SHP77 (cell line): ENCODE measurements around the gene LIPI.
"Not testable (repeated sequence)": the region's sequence is repeated elsewhere in the genome, so short reads cannot be mapped to it uniquely, and the experiment has no call there.

Experiments
- DNase-seq, 2 experiments: peaks; one replicate each; lab custom pipeline; 2025; lab: John Stamatoyannopoulos, UW

LIPI gene

DNA sequence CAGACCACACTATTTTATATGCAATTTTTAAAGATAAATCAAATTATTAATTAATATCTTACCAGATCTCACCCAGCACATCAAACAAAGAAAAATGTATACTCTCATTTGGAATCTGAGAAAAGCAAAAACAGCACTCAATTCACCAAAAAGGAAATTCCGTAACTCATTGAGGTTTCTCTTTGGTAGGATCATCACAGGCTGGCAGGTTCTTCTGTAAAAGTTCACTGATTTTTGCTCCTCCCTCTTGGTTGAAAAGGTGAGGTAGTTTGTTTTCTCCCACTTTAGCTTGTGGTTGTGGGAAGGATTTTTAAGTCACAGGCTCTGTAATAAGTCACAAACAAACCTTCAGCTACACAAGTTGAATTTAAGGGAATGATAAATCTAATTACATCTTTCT lies at the start of gene LIPI:
TSS of gene LIPI (minus strand) at position 218 of the 400 bp plus-strand sequence. CDS start at position 108, 110 bp downstream.
- no peak for DNase-seq

DNA sequence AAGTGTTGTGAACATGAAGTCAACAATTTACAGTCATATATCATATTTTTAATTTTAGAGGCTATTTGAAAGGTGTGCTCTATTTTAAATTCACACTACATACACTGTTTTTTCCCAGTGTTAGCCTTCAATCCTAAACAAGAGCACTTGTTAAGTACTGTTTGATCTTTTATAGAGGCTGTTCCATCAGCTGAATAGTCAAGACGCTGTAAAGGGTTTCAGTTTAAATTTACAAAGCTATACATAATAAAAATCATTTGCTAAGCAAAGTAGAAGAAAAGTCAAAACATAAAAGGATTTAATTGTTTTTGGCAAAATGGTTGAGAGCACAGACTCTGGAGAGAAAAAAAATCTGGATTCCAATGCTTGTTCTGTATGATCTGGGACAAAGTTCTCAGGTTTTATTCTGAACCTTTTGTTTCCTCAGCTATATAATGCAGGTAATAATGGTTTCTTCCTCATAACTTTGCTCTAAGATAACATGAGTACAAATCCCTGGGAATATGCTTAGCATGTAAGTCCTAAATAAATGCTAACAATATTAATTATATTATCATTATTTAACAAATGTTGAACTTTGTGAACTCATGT lies 49.5 kb upstream of the LIPI start:
- no peak for DNase-seq

DNA sequence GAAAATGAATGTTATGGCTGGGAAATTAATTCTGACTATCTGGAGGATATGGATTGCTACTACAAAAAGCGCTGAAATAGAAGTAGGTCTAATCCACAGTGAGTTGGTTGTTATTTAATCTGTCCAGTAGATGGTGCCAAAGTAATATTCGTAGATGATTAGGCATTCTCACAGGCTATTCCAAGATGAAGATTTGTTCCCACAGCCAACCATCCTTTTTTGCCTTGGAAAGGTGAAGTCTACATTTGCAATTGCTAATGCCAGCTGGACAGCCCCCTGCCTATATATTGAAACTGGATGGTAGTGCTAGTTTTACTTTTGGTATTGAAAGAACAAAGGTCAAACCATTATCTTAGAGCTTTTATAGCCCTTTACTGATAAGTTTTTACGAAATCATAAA lies 49.0 kb upstream of the LIPI start:
- DNase-seq: no peak

DNA sequence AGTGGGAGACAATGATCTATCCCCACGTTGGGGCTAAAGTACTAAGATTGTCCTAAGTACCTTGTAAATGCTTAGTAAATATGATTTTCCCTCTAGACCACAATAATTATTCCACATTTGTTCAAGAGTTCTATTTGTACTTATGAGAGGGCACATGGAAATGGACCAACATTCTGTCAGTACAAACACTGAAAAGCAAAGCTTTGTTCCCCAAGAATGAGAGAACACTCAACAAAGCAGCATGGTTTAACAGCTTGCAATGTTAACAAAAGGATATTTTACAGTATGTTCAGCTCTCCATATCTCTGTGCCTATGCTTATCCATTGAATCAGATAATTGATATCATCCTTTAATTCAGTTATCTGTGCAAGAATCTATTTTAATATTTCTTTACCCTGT lies 40.6 kb upstream of the LIPI start:
- no peak for DNase-seq

DNA sequence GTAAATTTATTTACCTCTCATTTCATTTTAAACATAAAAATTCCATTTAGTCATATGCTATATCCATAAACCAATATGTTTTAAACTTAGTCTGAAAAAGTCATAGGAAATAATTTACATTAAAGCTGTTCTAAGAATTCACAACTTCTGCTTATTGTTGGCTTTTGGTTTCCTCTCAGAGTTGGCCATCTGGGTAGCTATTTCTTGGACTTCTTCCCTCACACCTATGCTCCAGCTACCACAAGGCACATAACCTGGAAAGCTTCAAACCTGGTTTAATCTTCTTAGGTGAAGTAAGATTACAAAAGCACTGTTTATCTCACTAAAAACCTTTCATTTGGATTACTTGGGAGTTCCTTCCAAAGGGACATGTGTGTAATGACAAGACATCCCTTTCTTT lies 35.0 kb upstream of the LIPI start:
- no peak for DNase-seq

DNA sequence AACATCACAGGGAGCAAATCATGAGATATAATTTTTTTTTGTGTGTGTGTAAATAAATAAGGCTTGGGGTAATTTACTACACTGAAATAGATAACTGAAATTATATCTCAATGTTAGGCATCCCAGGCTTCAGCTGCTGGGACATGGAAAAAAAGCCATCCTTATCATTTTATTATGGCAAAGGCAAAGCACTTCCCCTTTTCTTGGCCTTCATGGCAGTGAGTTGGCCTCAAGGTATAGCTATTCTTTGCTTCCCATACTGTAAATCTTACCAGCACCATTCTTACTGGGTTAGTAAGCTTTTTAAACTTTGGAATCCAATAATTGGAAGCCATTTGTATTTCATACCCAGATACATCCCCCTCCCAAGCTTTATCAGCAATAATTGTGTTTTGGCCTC lies 34.2 kb upstream of the LIPI start:
- DNase-seq: no peak

DNA sequence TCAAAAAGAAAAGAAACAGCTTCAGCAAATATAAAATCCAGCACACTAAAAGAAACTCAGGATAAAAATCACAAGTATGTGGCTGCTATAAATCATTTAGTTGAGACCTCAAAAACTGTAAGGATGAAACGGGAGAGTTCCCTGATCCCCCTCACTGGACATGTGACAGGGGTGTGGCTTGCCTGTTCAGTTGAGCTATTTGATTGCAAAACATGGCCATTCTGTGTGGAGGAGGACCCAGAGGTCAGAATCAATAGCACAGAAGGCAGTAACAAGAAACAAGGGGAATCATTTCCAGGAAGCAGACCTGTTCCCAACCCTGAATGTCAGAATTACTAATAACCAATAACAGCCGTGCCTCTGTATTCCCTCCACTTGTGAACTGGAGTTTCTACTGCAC lies 33.1 kb upstream of the LIPI start:
- no peak for DNase-seq

DNA sequence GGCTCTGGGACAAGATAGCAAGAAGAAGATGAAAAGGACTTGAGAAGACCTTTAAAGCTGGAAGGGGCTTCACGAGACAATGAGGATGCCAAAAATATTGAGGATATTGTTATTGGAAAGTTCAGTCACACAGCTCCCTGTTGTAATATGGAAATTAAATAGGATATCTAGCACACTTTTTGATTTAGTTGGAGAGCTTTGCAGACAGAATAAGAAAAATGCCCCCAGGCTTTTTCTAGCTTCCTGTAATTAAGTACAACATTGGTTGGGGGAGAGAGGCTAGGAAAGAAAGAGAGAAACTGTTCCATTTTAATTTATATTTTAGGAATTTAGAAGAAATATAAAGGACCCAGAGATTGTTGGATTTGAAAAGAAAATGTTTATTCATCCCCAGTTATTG lies 32.7 kb upstream of the LIPI start:
- DNase-seq: no peak

DNA sequence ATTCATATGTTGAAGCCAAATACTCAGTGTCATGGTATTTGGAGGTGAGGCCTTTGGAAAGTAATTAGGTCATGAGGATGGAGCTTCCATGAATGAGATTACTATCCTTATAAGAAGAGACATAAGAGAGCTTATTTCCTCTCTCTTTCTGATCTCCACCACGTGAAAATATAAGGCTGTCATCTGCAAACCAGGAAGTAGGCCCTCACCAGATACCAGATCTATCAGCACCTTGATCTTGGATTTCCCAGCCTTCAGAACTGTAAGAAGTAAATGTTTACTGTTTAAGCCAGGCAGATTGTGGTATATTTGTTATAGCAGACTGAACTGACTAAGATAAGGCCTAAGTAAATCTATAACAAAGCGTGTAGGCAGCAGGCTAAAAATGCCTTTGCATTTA lies 30.5 kb upstream of the LIPI start:
- no peak for DNase-seq

DNA sequence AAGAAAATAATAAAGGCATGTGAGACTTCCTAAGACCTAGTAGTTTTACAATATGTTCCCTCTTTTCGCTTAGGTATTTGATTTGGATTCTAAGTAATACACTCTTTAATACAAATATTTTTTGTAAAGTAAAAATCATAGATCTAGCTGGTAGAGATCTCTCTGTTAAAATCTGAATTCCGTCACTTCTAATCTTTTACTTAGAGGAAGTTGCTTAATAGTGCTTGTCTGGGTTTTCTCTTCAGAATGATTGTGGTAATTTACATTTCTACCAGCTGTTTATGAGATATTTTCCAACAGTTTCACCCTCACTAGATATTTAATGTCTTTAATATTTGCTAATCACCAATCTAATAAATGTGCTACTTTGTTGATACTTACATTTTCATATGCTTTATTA lies 28.5 kb upstream of the LIPI start:
- no peak for DNase-seq

DNA sequence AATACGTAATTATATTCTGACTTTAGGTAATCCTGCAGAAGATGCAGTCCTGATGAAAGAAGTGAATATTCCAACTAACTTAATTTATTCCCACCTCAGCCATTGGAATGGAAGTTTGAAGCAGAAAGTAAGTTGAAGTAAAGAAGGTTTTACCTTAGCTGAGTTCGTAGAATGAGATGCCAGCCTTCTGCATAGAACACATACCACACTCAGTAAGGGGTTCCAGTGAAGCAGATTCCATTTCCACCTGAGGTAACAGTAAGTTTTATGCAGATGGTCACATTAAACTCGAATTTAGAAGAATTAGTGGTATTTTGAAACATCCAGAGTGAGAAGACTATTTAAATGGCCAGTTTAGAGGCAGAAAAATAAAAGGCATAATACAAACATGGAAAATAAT lies 25.4 kb upstream of the LIPI start:
- DNase-seq: no peak

DNA sequence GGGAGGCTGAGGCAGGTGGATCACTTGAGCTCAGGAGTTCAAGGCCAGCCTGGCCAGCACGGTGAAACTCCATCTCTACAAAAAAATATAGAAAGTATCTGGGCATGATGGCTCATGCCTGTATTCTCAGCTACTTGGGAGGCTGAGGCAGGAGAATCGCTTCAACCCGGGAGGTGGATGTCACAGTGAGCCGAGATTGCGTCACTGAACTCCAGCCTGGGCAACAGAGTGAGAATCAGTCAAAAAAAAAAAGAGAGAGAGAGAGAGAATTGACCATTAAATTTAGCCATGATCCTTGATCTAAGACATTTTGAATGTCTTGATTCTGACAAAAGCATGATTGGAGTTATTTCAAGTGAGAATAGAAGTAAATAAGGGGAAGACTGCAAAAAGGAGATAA lies 24.3 kb upstream of the LIPI start:
- DNase-seq: no peak

DNA sequence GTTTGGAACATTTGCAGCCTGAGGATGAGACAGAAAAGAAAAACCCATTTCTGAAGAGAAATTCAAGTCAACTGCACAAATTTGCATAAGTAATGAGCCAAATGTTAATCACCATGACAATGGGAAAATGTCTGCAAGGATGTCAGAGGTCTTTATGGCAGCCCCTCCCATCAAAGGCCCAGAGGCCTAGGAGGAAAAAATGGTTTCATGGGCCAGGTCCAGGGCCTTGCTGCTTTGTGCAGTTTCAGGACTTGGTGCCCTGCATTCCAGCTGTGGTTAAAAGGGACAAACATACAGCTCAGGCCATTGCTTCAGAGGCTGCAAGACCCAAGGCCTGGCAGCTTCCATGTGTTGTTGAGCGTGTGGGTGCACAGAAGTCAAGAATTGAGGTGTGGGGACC lies 18.6 kb upstream of the LIPI start:
- DNase-seq: no peak

DNA sequence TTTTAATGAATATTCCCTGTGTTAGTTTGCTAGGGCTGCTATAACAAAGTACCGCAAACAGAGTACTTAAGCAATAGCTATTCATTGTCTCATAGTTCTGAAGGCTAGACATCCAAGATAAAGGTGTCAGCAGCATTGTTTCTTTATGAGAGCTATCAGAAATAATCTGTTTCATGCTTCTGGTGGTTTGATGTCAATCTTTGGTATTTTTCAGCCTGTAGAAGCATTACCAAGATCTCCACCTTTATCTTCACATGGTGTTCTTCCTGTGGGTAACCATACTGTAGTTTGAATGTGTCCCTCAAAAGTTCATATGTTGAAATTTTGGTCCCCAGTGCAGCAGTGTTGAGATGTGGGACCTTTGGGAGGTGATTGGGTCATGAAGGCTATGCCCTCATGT lies 12.6 kb upstream of the LIPI start:
- DNase-seq: no peak

DNA sequence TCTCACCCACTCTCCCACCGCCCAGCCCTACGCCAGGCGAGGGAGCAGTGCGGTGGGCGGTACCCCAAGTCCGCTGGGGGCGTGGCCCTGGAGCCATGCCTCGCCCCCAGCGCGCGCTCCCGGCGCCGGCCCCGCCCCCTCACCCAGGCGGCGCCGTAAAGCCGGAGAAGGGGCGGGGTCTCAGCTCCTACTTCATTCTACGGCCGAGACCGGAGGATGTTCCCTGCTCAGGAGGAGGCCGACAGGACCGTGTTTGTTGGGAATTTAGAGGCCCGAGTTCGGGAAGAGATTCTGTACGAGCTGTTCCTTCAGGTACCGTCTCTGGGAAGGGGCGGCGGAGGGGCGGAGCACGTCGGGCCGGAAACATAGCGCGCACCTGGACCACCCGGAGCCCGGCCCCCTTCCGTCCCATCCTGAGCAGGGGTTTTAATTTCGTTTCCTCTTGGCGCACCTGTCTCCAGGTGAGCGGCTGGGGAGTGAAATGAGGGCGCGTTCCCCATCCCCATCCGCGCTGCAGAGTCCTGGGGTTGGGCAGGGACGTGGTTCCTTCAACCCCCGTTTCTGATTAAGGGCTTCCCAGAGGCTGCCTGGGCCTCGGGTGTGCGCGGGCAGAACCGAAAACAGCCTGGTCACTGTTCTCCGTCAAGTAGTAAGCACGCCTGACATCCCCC lies 5.4 kb upstream of the LIPI start, which contains the start of gene RBM11:
TSS of gene RBM11 (plus strand) at position 187 of the 671 bp plus-strand sequence. CDS start at position 217, 30 bp downstream.
- DNase-seq: no peak

DNA sequence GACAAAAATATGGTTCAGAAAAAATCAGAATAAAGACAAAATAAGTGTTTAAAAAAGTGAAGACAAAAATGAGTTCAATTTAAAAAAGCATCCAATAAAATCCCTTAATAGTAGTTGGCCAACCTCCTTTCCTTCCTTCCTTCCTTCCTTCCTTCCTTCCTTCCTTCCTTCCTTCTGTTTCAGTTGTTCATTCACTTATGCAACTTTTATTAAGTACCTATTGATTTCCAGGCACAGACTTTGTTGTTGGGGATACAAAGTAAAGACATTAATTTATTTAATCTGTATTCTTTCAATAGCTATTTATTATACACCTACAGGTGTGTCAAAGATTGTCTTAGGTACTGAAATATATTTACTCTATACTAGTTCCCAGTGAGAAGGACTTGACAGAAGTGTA lies 2.4 kb upstream of the LIPI start:
- no peak for DNase-seq

DNA sequence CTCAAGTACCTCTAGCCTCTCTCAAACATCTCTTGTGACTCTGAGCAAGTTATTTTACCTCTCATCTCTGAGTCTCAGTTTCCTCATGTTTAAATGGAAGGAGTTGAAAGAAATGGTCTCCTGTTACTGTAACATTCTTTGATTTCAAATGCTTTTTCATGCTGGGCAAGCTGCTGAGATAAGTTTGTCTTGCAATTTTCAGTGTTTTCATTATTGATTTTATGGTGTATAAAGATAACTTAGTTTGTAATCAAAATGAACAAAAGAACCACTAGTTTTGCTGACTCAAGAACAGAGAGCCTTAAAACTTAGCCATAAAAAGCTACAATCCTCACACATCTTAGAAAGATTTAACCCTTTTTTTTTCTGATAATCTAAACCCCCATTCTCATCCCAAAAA lies 4.5 kb downstream of the LIPI start:
- DNase-seq: no peak

DNA sequence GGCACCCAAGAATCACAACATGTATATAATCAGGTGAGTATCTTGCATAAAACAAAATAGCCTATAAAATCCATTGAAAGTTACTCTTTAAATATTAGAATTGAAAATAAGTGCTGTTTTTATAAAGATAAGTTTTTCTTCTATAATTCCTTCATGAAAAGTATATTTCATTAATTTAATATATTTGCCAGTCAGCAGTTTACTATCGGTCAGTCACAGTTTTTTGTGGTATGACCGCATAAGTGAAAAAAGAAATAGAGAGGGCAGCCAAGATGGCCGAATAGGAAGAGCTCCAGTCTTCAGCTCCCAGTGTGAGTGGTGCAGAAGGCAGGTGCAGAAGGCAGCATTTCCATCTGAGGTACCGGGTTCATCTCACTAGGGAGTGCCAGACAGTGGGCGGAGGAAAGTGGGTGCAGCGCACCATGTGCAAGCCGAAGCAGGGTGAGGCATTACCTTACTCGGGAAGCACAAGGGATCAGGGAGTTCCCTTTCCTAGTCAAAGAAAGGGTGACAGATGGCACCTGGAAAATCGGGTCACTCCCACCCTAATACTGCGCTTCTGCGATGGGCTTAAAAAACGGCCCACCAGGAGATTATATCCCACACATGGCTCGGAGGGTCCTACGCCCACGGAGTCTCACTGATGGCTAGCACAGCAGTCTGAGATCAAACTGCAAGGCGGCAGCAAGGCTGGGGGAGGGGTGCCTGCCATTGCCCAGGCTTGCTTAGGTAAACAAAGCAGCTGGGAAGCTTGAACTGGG lies 44.1 kb downstream of the LIPI start:
- DNase-seq: not testable (repeated sequence)

DNA sequence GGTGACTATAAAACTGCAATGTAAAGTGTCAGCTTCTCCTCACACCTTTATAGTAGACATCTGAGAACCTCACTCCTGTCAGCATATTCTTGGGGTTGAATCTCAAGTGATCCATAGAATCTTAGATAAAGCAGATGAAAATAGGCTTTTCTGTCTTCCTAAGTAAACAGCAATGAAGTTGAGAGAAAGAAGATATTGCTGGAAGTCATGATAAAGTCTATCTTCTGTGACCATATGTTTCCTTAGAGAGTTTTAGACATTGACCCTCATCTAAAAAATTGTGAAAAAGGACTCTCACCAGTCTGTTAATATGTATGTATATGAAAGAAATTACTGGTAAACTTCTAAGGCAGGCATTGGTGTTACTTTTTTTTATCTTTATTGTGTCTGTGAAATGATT lies 66.8 kb downstream of the LIPI start:
- DNase-seq: no peak

DNA sequence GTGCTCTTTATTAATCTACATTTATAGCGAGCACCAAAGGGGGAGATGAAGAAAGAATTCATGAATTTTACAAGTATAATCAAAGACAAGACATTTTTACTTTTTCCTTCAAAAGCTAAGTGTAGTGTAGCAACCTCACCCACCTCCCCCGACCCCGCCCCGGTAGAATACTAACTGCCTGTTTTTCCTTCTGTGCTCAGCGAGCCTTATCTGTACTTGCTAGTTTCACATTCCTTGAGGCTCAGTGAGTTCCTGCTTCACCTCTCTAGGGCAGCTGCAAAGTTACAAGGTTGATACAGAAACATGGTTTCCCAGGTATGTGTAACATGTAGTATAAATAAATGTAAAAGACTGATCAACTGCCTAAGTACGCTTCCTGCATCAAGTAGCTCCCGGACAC lies 86.5 kb downstream of the LIPI start:
- DNase-seq: no peak

DNA sequence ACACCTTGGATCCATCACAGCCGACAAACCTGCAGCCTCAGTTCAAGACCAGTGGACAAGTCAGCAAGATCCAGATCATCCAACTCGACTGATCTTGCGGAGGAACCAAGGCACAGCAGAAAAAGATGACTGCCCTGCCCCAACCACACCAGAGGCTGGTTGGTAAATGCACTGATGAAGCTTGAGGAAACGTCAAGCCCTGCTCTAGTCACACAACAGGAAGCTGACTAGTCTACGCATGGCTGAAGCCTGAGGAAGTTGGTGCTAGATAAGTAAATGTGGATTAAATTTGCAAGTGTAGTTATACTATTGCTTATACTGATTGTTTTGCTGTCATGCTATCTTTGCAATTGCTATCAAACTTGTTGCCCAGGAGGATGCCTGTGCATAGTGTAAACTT lies 89.0 kb downstream of the LIPI start:
- DNase-seq: no peak

DNA sequence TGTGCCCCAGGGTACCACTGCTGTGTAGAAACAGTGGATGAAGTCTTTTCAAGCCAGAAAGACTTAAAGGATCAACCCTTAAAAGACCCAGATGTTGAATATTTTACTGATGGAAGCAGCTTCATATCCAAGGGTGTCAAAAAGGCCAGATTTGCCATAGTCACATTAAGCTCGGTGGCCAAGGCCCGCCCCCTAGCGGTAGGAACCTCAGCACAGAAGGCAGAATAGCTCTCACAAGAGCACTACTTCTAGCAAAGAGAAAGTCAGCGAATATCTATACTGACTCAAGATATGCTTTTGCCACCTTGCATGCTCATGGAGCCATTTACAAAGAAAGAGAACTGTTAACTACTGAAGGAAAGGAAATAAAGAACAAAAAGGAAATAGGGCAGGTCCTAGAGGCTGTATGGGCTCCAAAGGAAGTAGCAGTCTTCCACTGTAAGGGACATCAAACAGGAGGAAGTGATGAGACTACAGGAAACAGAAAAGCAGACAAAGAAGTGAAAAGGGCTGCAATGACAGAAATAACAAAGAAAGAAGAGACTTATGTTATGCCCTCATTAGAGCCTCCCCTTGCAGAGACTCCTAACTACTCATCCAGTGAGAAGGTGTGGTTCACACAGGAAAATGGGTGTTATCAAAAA lies 90.5 kb downstream of the LIPI start:
- DNase-seq: no peak

DNA sequence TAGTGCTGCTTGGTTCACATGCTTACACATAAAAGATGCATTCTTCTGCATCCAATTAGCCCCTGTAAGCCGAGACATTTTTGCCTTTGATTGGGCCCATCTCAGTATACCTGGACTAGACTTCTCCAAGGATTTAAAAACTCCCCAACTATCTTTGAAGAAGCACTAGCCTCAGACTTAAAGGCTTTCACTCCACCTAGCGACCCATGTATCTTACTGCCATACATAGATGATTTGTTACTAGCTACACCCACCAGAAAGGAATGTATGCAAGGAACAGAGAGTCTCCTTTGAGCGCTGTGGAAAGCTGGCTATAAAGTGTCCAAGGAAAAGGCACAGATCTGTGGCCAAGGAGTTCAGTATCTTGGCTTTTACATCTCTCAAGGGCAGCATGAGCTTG lies 91.7 kb downstream of the LIPI start:
- no peak for DNase-seq
